ENCODE measurements around the gene PPM1A. TPM values are rescaled to one million over a fixed set of nuclear protein-coding genes. Genes with fewer than 3 reads are reported as not detected.

PPM1A gene
- total RNA-seq, 1 donor from 2014 or later = 10.2 TPM

DNA sequence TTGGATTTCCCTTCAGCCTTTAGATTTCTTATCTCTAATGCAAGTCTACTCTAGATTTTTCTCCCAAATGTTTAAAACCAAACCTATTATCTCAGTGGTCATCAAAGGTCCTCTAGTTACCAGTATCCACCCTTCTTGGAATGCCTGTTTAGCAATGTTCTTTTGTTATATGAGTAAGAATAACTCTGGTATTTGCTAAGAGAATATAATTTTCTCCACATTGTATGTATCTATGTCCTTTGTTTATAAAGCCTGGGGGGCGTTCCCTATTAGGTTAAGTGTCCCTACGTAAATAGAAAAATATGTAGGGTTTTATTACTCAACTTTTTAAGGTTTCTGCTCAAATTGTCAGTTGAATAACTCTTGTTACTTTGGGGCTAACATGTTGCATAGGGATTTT is 27.3 kb downstream of the PPM1A start:
- no peak for DNase-seq (ENCODE audit: low read depth)
- no peak for TF ChIP-seq CTCF (conservative IDR thresholded peaks at IDR 0.05; ENCODE audit: low read depth, low read length)

DNA sequence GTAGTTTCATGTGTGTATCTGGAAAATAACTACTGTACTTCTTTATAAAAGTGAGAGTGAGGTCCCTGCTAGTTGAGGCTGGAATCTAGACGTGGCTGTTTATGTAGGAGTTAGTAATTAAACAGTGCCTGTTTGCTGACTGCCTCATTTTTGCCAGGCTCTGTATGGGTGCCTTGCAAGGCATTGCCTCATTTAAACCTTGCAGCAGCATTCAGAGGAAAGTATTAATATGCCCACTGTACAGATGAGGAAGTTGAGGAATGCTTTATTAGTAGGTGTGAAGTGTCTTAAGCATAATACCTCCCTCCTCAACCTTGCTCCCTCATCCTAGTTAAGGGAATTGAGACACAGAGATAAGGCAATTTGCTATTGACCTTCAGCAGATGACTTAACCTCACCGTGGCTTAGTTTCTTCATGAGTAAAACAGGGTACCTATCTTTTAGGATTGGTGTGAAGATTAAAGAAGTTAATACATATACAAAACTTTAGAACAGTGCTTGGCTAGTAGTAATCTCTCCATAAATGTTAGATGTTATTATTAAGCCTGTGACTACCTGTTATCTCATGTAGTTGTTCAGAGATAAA is 28.7 kb downstream of the PPM1A start:
- TF ChIP-seq CTCF (conservative IDR thresholded peaks at IDR 0.05; ENCODE audit: low read depth, low read length) = no peak
- H3K4me3 ChIP-seq (ENCODE audit: low read depth, low read length) = no peak overlapping the region
- no peak for DNase-seq (ENCODE audit: low read depth)

More for the DNA sequence above, 27.3 kb downstream of the PPM1A start:
- no peak overlapping the region for H3K4me3 ChIP-seq (ENCODE audit: low read depth, low read length)

GRCh38 chr14:60278350-60278749 is 29.3 kb downstream of the PPM1A start:
- H3K4me3 ChIP-seq (ENCODE audit: low read depth, low read length) = no peak overlapping the region
- TF ChIP-seq CTCF (conservative IDR thresholded peaks at IDR 0.05; ENCODE audit: low read depth, low read length) = no peak
- DNase-seq (ENCODE audit: low read depth) = no peak

DNA sequence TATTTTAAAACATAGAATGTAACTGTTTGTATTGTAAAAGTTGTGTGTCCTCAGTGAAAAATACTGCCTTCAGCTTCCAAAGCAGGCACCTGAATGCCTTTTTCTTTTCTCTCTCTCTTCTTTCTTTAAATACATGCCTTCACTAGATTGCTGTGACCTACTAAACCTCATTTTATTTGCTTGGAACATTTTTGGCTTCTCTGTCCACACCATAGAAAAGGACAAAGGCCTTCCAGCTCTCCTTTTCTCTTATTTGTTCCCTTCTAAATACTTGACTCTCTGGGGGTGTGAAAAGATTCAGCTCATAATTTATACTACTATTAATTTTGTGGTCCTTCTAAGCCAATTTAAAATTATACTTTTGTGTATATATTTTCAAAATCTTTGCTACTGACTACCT is 38.4 kb downstream of the PPM1A start:
- TF ChIP-seq CTCF (conservative IDR thresholded peaks at IDR 0.05; ENCODE audit: low read depth, low read length) = no peak
- H3K4me3 ChIP-seq (ENCODE audit: low read depth, low read length) = no peak overlapping the region
- DNase-seq (ENCODE audit: low read depth) = no peak

DNA sequence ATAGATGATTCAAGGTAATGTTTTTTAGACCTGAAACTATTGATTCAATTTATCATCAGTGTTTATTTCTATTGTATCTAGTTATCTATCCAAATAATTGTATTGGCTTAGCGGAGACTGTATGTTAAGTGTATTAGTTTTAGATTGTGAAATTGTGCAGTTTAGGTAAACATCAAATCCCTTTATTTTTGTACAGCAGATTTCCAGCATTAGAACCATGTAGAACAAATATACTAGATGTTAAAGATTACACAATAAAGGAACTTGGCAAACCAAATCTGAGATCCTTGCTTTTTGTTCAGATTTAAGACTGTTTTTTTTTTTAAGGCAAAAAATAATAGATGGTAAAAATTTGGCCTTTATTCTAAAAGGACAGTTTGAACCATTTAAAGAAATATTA is 39.3 kb downstream of the PPM1A start:
- no peak overlapping the region for H3K4me3 ChIP-seq (ENCODE audit: low read depth, low read length)
- no peak for DNase-seq (ENCODE audit: low read depth)
- TF ChIP-seq CTCF (conservative IDR thresholded peaks at IDR 0.05; ENCODE audit: low read depth, low read length) = no peak

DNA sequence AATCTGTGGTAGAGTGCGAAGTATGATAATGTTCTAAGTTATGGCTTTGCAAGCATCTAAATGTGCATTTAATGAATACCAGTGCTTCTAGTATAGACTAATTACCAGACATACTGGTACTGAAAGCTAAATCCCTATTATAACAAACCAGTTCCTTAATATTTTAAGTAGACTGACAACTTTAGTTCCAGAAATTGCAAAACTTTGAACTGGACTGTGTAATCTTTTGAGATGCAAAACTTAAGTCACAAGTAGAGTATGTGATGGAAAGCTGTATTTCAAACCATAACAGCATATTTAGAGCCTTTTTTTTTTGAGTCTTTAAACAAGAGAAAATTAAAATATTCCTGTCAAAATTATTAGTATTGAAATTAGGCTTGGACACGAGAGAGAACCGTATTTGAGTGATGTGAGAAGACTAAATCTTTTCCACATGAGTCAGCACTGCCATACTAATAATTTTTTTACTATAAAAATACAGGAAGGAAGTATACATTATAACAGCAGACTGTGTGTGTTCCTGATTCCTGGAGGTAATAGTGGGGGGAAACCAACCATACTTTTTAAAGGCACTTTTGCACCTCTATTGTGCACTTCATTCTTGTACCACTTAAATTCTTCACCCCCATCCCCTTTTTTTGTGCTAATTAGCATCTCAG is 45.5 kb downstream of the PPM1A start:
- TF ChIP-seq CTCF (conservative IDR thresholded peaks at IDR 0.05; ENCODE audit: low read depth, low read length) = no peak
- no peak for DNase-seq (ENCODE audit: low read depth)
- no peak overlapping the region for H3K4me3 ChIP-seq (ENCODE audit: low read depth, low read length)

DNA sequence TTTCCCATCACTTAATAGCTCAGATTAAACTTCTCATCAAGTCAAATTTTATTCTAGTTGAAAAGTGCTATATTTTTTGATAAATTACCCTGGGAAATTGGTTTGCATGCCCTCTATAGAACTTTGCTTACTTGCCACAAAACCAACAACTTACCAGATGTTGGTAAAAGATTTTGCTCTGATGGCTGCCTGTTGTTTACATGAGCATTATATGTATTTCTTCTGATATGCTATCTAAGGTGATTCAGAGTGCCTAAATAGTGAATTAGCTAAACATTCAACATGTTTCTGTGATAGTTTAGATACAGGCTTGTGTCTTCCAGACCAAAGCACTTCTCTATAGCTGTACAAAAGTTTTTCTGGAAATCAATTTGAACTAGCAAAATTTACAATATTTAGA is 51.0 kb downstream of the PPM1A start:
- TF ChIP-seq CTCF (conservative IDR thresholded peaks at IDR 0.05; ENCODE audit: low read depth, low read length) = no peak

More for the DNA sequence above, 51.0 kb downstream of the PPM1A start:
- no peak for DNase-seq (ENCODE audit: low read depth)
- H3K4me3 ChIP-seq (ENCODE audit: low read depth, low read length) = no peak overlapping the region
